Mononuclear cell (primary cell): ENCODE data around the gene PPFIA2. TPM values are rescaled to one million over a fixed set of nuclear protein-coding genes. Genes with fewer than 3 reads are reported as not detected.

Source experiments
- H3K27me3 ChIP-seq: 2 replicates; pipeline ENCODE4 v1.6.0; 2011; ENCODE audit warnings: low read length, control low read depth; ENCODE audit not compliant: insufficient read depth
- H3K4me1 ChIP-seq: 2 replicates; pipeline ENCODE4 v1.5.1; 2011; ENCODE audit warnings: mild to moderate bottlenecking, low read length, control low read depth; ENCODE audit not compliant: insufficient read depth
- H3K4me3 ChIP-seq: 2 replicates; pipeline ENCODE4 v1.5.1; 2011; ENCODE audit warnings: mild to moderate bottlenecking, low read length, moderate library complexity
- H3K9me3 ChIP-seq: 2 replicates; pipeline ENCODE4 v1.5.1; 2011; ENCODE audit warnings: low read depth, mild to moderate bottlenecking, control low read depth, low read length
- total RNA-seq: library from RNA; depleted of rRNA; stranded (reverse); fragments of >200 nt; gene quantifications from one replicate; pipeline ENCODE4 v1.2.3, GENCODE V29; 2012

Gene PPFIA2
- not detected for total RNA-seq

- H3K9me3 ChIP-seq, result no peaks in the 10 kb centered on the region
- no peak within 1 kb of the TSS for H3K4me3 ChIP-seq
- H3K4me1 ChIP-seq, result no peaks in the 10 kb centered on the region
- peaks cover 38% of the 10 kb centered on the region for H3K27me3 ChIP-seq
Measured at GRCh38 chr12:81759190-81760051, at the start of gene PPFIA2. Gene PPFIA2, minus strand, starts transcription at chr12:81759350.

GRCh38 chr12:81800298-81801148, 41.4 kb upstream of the PPFIA2 start:
- no peaks in the 10 kb centered on the region for H3K4me1 ChIP-seq
- no peaks in the 10 kb centered on the region for H3K9me3 ChIP-seq
- H3K27me3 ChIP-seq, result peaks cover 6% of the 10 kb centered on the region
- H3K4me3 ChIP-seq, result no peak overlapping the region

GRCh38 chr12:81798294-81798693, 39.1 kb upstream of the PPFIA2 start:
- no peaks in the 10 kb centered on the region for H3K4me1 ChIP-seq
- H3K9me3 ChIP-seq, result no peaks in the 10 kb centered on the region

GRCh38 chr12:81797100-81797499, 38.0 kb upstream of the PPFIA2 start:
- H3K4me1 ChIP-seq, result no peaks in the 10 kb centered on the region
- H3K27me3 ChIP-seq, result peaks cover 6% of the 10 kb centered on the region
- no peaks in the 10 kb centered on the region for H3K9me3 ChIP-seq
- H3K4me3 ChIP-seq, result no peak overlapping the region

More at GRCh38 chr12:81798294-81798693, 39.1 kb upstream of the PPFIA2 start:
- Histone ChIP-seq H3K27me3 (peaks cover 6% of the 10 kb centered on the region), H3K4me3 (no peak overlapping the region)

- Histone ChIP-seq H3K9me3 (no peaks in the 10 kb centered on the region), H3K4me1 (no peaks in the 10 kb centered on the region), H3K27me3 (no peaks in the 10 kb centered on the region), H3K4me3 (no peak overlapping the region)
Measured at GRCh38 chr12:81792666-81793065, 33.5 kb upstream of the PPFIA2 start.

GRCh38 chr12:81779216-81779615, 20.1 kb upstream of the PPFIA2 start:
- no peak overlapping the region for H3K4me3 ChIP-seq
- no peaks in the 10 kb centered on the region for H3K27me3 ChIP-seq
- H3K9me3 ChIP-seq, result no peaks in the 10 kb centered on the region
- no peaks in the 10 kb centered on the region for H3K4me1 ChIP-seq

- no peak overlapping the region for H3K4me3 ChIP-seq
- H3K9me3 ChIP-seq, result no peaks in the 10 kb centered on the region
- no peaks in the 10 kb centered on the region for H3K4me1 ChIP-seq
- no peaks in the 10 kb centered on the region for H3K27me3 ChIP-seq
Measured at GRCh38 chr12:81778719-81779118, 19.6 kb upstream of the PPFIA2 start.

- Histone ChIP-seq H3K4me1 (no peaks in the 10 kb centered on the region), H3K9me3 (no peaks in the 10 kb centered on the region), H3K27me3 (peaks cover 38% of the 10 kb centered on the region), H3K4me3 (no peak overlapping the region)
Measured at GRCh38 chr12:81758421-81759189, 545 bp downstream of the PPFIA2 start.

- Histone ChIP-seq H3K27me3 (peaks cover 38% of the 10 kb centered on the region), H3K4me3 (no peak overlapping the region), H3K4me1 (no peaks in the 10 kb centered on the region), H3K9me3 (no peaks in the 10 kb centered on the region)
Measured at GRCh38 chr12:81757731-81758365, 1.3 kb downstream of the PPFIA2 start.

GRCh38 chr12:81729781-81730180, 29.4 kb downstream of the PPFIA2 start:
- no peaks in the 10 kb centered on the region for H3K4me1 ChIP-seq
- no peaks in the 10 kb centered on the region for H3K27me3 ChIP-seq
- H3K9me3 ChIP-seq, result no peaks in the 10 kb centered on the region
- no peak overlapping the region for H3K4me3 ChIP-seq

GRCh38 chr12:81727391-81727790, 31.8 kb downstream of the PPFIA2 start:
- Histone ChIP-seq H3K9me3 (no peaks in the 10 kb centered on the region), H3K4me3 (no peak overlapping the region), H3K4me1 (no peaks in the 10 kb centered on the region), H3K27me3 (no peaks in the 10 kb centered on the region)

- Histone ChIP-seq H3K4me3 (no peak overlapping the region), H3K9me3 (no peaks in the 10 kb centered on the region), H3K27me3 (no peaks in the 10 kb centered on the region), H3K4me1 (no peaks in the 10 kb centered on the region)
Measured at GRCh38 chr12:81726634-81727033, 32.5 kb downstream of the PPFIA2 start.

GRCh38 chr12:81723361-81723760, 35.8 kb downstream of the PPFIA2 start:
- Histone ChIP-seq H3K9me3 (no peaks in the 10 kb centered on the region), H3K4me1 (no peaks in the 10 kb centered on the region), H3K27me3 (no peaks in the 10 kb centered on the region), H3K4me3 (no peak overlapping the region)

GRCh38 chr12:81722004-81722403, 37.1 kb downstream of the PPFIA2 start:
- no peaks in the 10 kb centered on the region for H3K9me3 ChIP-seq
- H3K4me3 ChIP-seq, result no peak overlapping the region
- no peaks in the 10 kb centered on the region for H3K27me3 ChIP-seq
- no peaks in the 10 kb centered on the region for H3K4me1 ChIP-seq
